ENCODE results near the gene RSRP1.
"Not testable (repeated sequence)": the region's sequence is repeated elsewhere in the genome, so short reads cannot be mapped to it uniquely, and the experiment has no call there.

DNA sequence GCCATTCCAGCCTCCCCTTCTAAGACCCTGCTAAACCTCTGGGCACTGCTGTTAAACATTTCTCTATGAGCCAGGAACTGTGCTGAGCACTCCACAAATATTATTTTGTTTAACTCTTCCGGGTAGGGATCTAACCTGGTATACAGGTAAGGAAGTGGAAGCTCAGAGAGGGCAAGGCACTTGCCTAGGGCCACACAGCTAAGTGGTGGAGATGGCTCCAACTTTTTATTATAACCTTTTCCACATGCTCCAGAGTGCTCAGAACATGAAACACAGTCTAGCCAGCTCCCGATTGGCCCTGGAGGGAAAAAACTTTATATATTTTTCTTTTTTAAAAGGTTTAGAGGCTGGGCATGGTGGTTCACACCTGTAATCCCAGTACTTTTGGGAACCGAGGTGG is 38.6 kb upstream of the RSRP1 start:
- not testable (repeated sequence) for TF ChIP-seq CTCF, POLR2AphosphoS5, POLR2A, EP300 (IDR thresholded peaks at IDR 0.05)

Measured in gastroesophageal sphincter (tissue), 3 donors.